Suprapubic skin (tissue), 4 donors: ENCODE results near the gene ONECUT3. TPM values are rescaled to one million over a fixed set of nuclear protein-coding genes. Genes with fewer than 3 reads are reported as not detected.

Experiments used
- DNase-seq, 2 donors: peaks; one replicate each; pipeline ENCODE4 v3.0.0-alpha.2; 2019; ENCODE audit warnings: low spot score in 2 of 2
- H3K27ac ChIP-seq: fragments of 200-600 bp; sonication (generic); one replicate; pipeline ENCODE4 v1.5.1; 2019
- H3K27me3 ChIP-seq: fragments of 200-600 bp; sonication (generic); one replicate; pipeline ENCODE4 v1.5.1; 2019
- H3K36me3 ChIP-seq: fragments of 200-600 bp; sonication (generic); one replicate; pipeline ENCODE4 v1.5.1; 2019
- H3K4me1 ChIP-seq: fragments of 200-600 bp; sonication (generic); one replicate; pipeline ENCODE4 v1.5.1; 2019
- H3K4me3 ChIP-seq: fragments of 200-600 bp; sonication (generic); one replicate; pipeline ENCODE4 v1.5.1; 2019; ENCODE audit warnings: mild to moderate bottlenecking
- H3K9me3 ChIP-seq: fragments of 200-600 bp; sonication (generic); one replicate; pipeline ENCODE4 v1.5.1; 2019
- EP300 ChIP-seq: sonication (generic); formaldehyde crosslinking; IDR thresholded peaks from one replicate; pipeline ENCODE4 v1.6.1; 2017; ENCODE audit warnings: antibody characterized with exemption
- POLR2A ChIP-seq, 2 donors: fragments of 450-650 bp; IDR thresholded peaks; one replicate each; pipeline ENCODE4 v1.6.1; 2017; ENCODE audit warnings: antibody characterized with exemption in 2 of 2, mild to moderate bottlenecking in 2 of 2, moderate library complexity in 2 of 2
- POLR2AphosphoS5 ChIP-seq, 3 donors: sonication (generic); formaldehyde crosslinking; IDR thresholded peaks; one replicate each; pipeline ENCODE4 v1.6.1; 2017; ENCODE audit warnings: antibody characterized with exemption in 3 of 3
- WGBS: methylation state at CpG from one replicate; pipeline ENCODE4 v1.1.5; 2018; 5-methylcytosine and 5-hydroxymethylcytosine counted together
- total RNA-seq, 4 donors: library from RNA; depleted of rRNA; stranded (reverse); fragments of >200 nt; gene quantifications; one replicate each; pipeline ENCODE4 v1.1.0, GENCODE V29; 2016
- TF ChIP-seq, protein P1 (sequence below), 2 donors: fragments of 200-600 bp in 1 of 2; fragments of 450-650 bp in 1 of 2; sonication (generic) in 1 of 2; IDR thresholded peaks; one replicate each; pipeline ENCODE4 v1.5.1; 2016 to 2019; ENCODE audit warnings: antibody characterized with exemption in 2 of 2, mild to moderate bottlenecking in 1 of 2, moderate library complexity in 1 of 2

Gene ONECUT3
- total RNA-seq, 4 donors from 2014 or later, result not detected

DNA sequence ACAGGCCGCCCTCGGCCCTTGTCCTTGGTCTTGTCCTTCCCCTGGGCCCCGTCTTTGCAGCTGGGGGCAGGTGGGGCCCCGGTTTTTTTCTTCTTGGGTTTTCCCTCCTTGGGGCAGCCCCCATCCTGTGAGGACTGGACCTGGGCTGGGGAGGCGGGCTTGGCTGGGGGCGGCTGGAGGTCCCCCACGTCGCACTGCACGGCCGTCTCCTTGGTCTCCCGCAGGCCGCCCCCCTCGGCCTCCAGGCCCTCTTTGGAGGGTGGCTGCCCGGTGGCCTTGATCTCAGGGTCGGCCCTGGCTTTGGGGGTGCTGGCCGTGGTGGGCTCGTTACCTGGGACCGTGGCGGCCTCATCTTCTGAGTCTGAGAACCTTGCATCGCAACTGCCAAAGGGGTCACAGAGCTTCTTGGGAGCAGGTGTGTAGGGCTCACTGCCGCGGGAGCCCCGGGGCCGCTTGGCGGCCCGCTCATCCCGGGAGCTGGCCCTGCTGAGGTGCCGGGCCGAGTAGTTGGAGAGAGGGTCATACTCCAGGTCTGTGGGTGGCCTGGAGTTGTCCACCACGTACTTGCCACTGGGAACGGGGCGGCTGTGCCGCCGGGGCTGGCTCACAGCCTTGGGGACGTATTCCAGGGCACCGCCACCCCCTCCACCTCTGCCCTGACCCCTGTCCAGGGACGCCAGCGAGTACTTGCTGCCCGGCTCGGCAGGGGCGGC is 74.4 kb downstream of the ONECUT3 start:
- TF ChIP-seq POLR2A (IDR thresholded peaks at IDR 0.05) (no peak), POLR2AphosphoS5 (IDR thresholded peaks at IDR 0.05) (no peak), EP300 (no peak)
- TF ChIP-seq, protein P1, sequence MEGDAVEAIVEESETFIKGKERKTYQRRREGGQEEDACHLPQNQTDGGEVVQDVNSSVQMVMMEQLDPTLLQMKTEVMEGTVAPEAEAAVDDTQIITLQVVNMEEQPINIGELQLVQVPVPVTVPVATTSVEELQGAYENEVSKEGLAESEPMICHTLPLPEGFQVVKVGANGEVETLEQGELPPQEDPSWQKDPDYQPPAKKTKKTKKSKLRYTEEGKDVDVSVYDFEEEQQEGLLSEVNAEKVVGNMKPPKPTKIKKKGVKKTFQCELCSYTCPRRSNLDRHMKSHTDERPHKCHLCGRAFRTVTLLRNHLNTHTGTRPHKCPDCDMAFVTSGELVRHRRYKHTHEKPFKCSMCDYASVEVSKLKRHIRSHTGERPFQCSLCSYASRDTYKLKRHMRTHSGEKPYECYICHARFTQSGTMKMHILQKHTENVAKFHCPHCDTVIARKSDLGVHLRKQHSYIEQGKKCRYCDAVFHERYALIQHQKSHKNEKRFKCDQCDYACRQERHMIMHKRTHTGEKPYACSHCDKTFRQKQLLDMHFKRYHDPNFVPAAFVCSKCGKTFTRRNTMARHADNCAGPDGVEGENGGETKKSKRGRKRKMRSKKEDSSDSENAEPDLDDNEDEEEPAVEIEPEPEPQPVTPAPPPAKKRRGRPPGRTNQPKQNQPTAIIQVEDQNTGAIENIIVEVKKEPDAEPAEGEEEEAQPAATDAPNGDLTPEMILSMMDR (IDR thresholded peaks at IDR 0.05), result no peak
- WGBS, result 91% methylated on average over 8 of the region's 41 CpGs
- H3K27me3 ChIP-seq, result no peaks in the 10 kb centered on the region
- no peaks in the 10 kb centered on the region for H3K9me3 ChIP-seq
- no peak overlapping the region for H3K27ac ChIP-seq
- no peak overlapping the region for H3K4me3 ChIP-seq
- DNase-seq, result no peak
- peaks cover 11% of the 10 kb centered on the region for H3K4me1 ChIP-seq
- peaks cover 69% of the 10 kb centered on the region for H3K36me3 ChIP-seq

DNA sequence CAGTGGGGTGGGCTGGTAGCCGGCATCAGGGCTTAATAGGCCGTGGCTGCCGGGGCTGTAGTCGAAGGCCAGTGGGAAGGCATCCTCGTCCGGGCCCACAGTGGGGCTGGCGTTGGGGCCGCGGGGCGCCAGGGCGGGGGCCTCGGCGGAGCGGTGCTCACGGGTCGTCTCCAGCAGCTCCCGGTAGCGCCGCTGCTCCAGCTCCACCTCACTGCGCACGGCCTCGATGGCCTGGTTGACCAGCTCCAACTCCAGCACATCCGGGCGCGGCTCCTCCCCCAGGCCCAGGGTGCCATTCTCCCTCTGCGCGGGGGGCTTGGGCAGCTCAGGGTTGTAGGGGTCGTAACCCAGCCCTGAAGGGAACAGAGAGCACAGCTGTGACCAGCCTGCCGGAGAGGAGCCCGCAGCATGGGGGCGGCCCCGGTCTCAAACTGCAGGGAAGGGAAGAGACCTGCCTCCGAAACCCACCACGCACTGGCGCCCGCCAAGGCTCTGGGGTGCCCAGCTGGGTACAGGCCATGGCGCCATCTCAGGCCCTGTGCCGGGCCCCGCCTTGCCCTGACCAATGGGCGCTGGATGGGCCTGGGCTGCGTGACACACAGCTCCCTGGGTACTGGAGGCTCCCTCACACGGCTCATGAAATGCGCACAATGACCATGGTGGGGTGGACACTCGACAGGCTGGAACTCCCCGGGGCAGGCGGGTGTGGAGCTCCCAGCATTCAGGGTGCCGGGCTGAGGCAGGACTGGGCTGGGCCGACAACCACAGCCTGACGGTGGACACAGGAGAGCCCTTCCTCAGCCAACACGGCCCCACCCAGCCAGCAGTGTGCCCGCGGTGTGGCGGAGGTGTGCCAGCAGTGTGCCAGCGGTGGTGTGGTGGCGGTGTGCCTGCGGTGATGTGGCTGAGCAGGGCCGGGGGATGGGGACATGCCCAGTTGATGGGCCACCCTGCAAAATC is 75.3 kb downstream of the ONECUT3 start:
- H3K4me3 ChIP-seq, result no peak overlapping the region
- 93% methylated on average over 3 of the region's 57 CpGs for WGBS
- no peaks in the 10 kb centered on the region for H3K27me3 ChIP-seq
- H3K36me3 ChIP-seq, result peaks cover 60% of the 10 kb centered on the region
- H3K4me1 ChIP-seq, result peaks cover 12% of the 10 kb centered on the region
- no peak overlapping the region for H3K27ac ChIP-seq
- TF ChIP-seq POLR2AphosphoS5 (IDR thresholded peaks at IDR 0.05) (no peak), POLR2A (IDR thresholded peaks at IDR 0.05) (no peak), EP300 (no peak)
- TF ChIP-seq, protein P1 (IDR thresholded peaks at IDR 0.05), result no peak
- H3K9me3 ChIP-seq, result no peaks in the 10 kb centered on the region
- no peak for DNase-seq

DNA sequence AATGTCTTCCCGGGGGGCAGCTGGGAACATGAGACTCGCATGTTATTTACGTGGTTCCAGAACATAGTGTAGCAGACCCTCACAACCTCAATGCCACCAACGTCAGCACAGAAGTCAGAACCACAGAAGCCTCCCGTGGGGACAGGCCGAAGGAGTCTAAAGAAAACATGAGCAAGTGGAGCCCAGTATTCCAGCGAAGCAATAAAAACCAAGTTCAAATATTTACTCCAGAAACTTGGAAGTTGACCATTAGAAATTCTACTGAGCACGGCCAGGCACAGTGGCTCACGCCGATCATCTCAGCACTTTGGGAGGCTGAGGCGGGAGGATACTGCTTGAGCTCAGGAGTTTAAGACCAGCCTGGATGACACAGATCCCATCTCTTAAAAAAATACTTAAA is 76.7 kb downstream of the ONECUT3 start:
- DNase-seq, result no peak
- TF ChIP-seq POLR2A (IDR thresholded peaks at IDR 0.05) (no peak), POLR2AphosphoS5 (IDR thresholded peaks at IDR 0.05) (no peak), EP300 (no peak)
- TF ChIP-seq, protein P1 (IDR thresholded peaks at IDR 0.05), result no peak
- no peaks in the 10 kb centered on the region for H3K9me3 ChIP-seq
- H3K36me3 ChIP-seq, result peaks cover 47% of the 10 kb centered on the region
- peaks cover 16% of the 10 kb centered on the region for H3K4me1 ChIP-seq
- no peak overlapping the region for H3K4me3 ChIP-seq
- no peaks in the 10 kb centered on the region for H3K27me3 ChIP-seq
- no peak overlapping the region for H3K27ac ChIP-seq
- 93% methylated on average over 11 of the region's 11 CpGs for WGBS

DNA sequence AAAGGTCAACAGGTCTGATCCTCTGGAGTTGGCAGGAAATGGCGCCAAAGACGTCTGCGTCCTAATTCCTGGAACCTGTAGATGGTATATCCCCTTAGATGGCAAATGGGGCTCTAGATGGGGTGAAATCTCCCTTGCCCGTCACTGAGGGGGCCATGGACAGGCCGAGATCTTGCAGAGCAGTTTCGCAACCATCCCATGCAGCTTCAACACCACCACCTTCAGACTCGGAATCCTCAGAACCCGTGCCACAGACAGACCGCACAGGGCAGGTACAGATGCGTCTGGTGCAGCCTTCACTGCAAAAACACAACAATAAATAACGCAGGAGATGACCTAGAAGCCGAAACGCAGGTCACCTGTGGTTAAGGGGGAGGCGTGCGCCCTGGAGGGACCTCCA is 77.3 kb downstream of the ONECUT3 start:
- peaks cover 44% of the 10 kb centered on the region for H3K36me3 ChIP-seq
- 85% methylated on average over 15 of the region's 15 CpGs for WGBS

More for the DNA sequence above, 77.3 kb downstream of the ONECUT3 start:
- Histone ChIP-seq H3K9me3 (no peaks in the 10 kb centered on the region), H3K27me3 (no peaks in the 10 kb centered on the region), H3K4me1 (peaks cover 16% of the 10 kb centered on the region), H3K4me3 (no peak overlapping the region), H3K27ac (no peak overlapping the region)
- DNase-seq, result no peak
- TF ChIP-seq POLR2A (IDR thresholded peaks at IDR 0.05), result no peak
- no peak for TF ChIP-seq EP300
- TF ChIP-seq POLR2AphosphoS5 (IDR thresholded peaks at IDR 0.05), result no peak
- TF ChIP-seq, protein P1 (IDR thresholded peaks at IDR 0.05), result no peak

Other genes starting within 250 kb of the ONECUT3 start
- 1 to 10 TPM in 3 of 4 donors, under 1 TPM in 1; 0.83 to 4.1 (median 2.4) TPM for gene ADAMTSL5, start 240.5 kb upstream of the ONECUT3 start, total RNA-seq
- gene PLK5, start 229.4 kb upstream of the ONECUT3 start, total RNA-seq, result 1 to 10 TPM in 1 of 4 donors, under 1 TPM in 1, not detected in 2; 0.23 to 1.2 TPM
- gene MEX3D, start 185.2 kb upstream of the ONECUT3 start, total RNA-seq, result 10 to 100 TPM; 20.1 to 36.4 (median 26.9) TPM
- 10 to 100 TPM; 53.2 to 87.9 (median 69.0) TPM for gene MBD3, start 160.6 kb upstream of the ONECUT3 start, total RNA-seq
- gene UQCR11, start 148.0 kb upstream of the ONECUT3 start, total RNA-seq, result 10 to 100 TPM; 33.4 to 73.1 (median 59.4) TPM
- gene TCF3, start 100.9 kb upstream of the ONECUT3 start, total RNA-seq, result 10 to 100 TPM; 57.2 to 80.9 (median 68.7) TPM
- 1 to 10 TPM; 1.5 to 3.8 (median 1.8) TPM for gene ATP8B3, start 58.8 kb downstream of the ONECUT3 start, total RNA-seq
- 10 to 100 TPM; 31.8 to 63.1 (median 38.3) TPM for gene REXO1, start 95.0 kb downstream of the ONECUT3 start, total RNA-seq
- gene KLF16, start 110.1 kb downstream of the ONECUT3 start, total RNA-seq, result 10 to 100 TPM; 12.1 to 30.8 (median 20.9) TPM
- gene ABHD17A, start 132.0 kb downstream of the ONECUT3 start, total RNA-seq, result 100 to 1,000 TPM in 3 of 4 donors, 10 to 100 TPM in 1; 82.3 to 120 (median 110) TPM
- gene ADAT3, start 151.9 kb downstream of the ONECUT3 start, total RNA-seq, result 10 to 100 TPM; 13.4 to 26.7 (median 22.3) TPM
- gene SCAMP4, start 151.9 kb downstream of the ONECUT3 start, total RNA-seq, result 100 to 1,000 TPM in 2 of 4 donors, 10 to 100 TPM in 2; 68.1 to 119 (median 103) TPM
- gene CSNK1G2, start 187.7 kb downstream of the ONECUT3 start, total RNA-seq, result 10 to 100 TPM; 46.1 to 89.0 (median 59.3) TPM